ENCODE data around the gene TMCO4. TPM values are rescaled to one million over a fixed set of nuclear protein-coding genes. Genes with fewer than 3 reads are reported as not detected.

Gene TMCO4
- total and polyA plus RNA-seq, 2 donors (not counting 3 experiments of a cell fraction or from before 2014, with no cell fraction given): 7.6 to 10.3 TPM

- DNase-seq (ENCODE audit: low read depth, low spot score) (no peak), FAIRE-seq (no peak)
- Histone ChIP-seq H2AFZ (ENCODE audit: low read depth, low read length) (no peak overlapping the region), H3K4me3 (replicated peaks in 1 of 3; ENCODE audit: insufficient read depth in 1 of 3, low read depth in 1 of 3, low read length in 3 of 3) (no peak overlapping the region), H3K4me2 (ENCODE audit: insufficient read depth, low read length) (no peak overlapping the region), H3K36me3 (ENCODE audit: control insufficient read depth in 2 of 2, extremely low read depth in 1 of 2, insufficient read depth in 2 of 2, low read length in 2 of 2) (no peaks in the 10 kb centered on the region), H3K9ac (replicated peaks; ENCODE audit: extremely low read depth, insufficient read depth, low read length) (no peak overlapping the region), H3K79me2 (ENCODE audit: control insufficient read depth, insufficient read depth, low read length) (no peaks in the 10 kb centered on the region), H3K27me3 (ENCODE audit: control insufficient read depth in 2 of 2, insufficient read depth in 2 of 2, low read length in 2 of 2) (peaks cover 0 to 3% of the 10 kb centered on the region in 2 experiments), H3K9me3 (replicated peaks; ENCODE audit: control insufficient read depth, insufficient read depth, low read length) (no peaks in the 10 kb centered on the region), H4K20me1 (replicated peaks; ENCODE audit: control insufficient read depth, extremely low read depth, insufficient read depth, low read length) (no peaks in the 10 kb centered on the region), H3K9me1 (replicated peaks; ENCODE audit: control insufficient read depth, extremely low read depth, insufficient read depth, low read length) (no peaks in the 10 kb centered on the region), H3K4me1 (ENCODE audit: control insufficient read depth, extremely low read depth, insufficient read depth, low read length) (no peaks in the 10 kb centered on the region), H3K27ac (ENCODE audit: insufficient read depth, low read depth, low read length) (no peak overlapping the region)
- POLR2A ChIA-PET: no interaction called here
- dilution Hi-C loops (cut with MboI; ENCODE audit: extremely low pct_ligation_motif_present, low sequenced_read_pairs): no loop called here
- intact Hi-C loops (cut with micrococcal nuclease): no loop called here
- CTCF ChIA-PET: no interaction called here
- TF ChIP-seq FOS (IDR thresholded peaks at IDR 0.05; ENCODE audit: borderline replicate concordance, insufficient read depth, low read length): no peak
- TF ChIP-seq POLR2AphosphoS5 (IDR thresholded peaks at IDR 0.05; ENCODE audit: insufficient read depth, low read depth, low read length): no peak
- BruUV-seq (replicated peaks): no TSS peak
Observed at GRCh38 chr1:19828546-19828945, 28.8 kb upstream of the TMCO4 start.

- H3K4me2 ChIP-seq (ENCODE audit: insufficient read depth, low read length): no peak overlapping the region
- TF ChIP-seq FOS (IDR thresholded peaks at IDR 0.05; ENCODE audit: borderline replicate concordance, insufficient read depth, low read length) (no peak), EZH2 (IDR thresholded peaks at IDR 0.05; ENCODE audit: borderline replicate concordance, low read depth, low read length, severe bottlenecking) (no peak), JUN (IDR thresholded peaks at IDR 0.05; ENCODE audit: borderline replicate concordance, insufficient read depth, insufficient read length, low read depth) (no peak), MAX (IDR thresholded peaks at IDR 0.05; ENCODE audit: insufficient read depth, insufficient read length) (no peak), POLR2AphosphoS5 (IDR thresholded peaks at IDR 0.05; ENCODE audit: insufficient read depth, low read depth, low read length) (no peak), POLR2A (IDR thresholded peaks at IDR 0.05; ENCODE audit: low read depth, low read length) (no peak), MYC (IDR thresholded peaks at IDR 0.05; ENCODE audit: low read depth, low read length) (no peak), GATA2 (IDR thresholded peaks at IDR 0.05; ENCODE audit: insufficient read depth, insufficient read length, low read depth, low read length) (no peak)
- TF ChIP-seq, protein P1, sequence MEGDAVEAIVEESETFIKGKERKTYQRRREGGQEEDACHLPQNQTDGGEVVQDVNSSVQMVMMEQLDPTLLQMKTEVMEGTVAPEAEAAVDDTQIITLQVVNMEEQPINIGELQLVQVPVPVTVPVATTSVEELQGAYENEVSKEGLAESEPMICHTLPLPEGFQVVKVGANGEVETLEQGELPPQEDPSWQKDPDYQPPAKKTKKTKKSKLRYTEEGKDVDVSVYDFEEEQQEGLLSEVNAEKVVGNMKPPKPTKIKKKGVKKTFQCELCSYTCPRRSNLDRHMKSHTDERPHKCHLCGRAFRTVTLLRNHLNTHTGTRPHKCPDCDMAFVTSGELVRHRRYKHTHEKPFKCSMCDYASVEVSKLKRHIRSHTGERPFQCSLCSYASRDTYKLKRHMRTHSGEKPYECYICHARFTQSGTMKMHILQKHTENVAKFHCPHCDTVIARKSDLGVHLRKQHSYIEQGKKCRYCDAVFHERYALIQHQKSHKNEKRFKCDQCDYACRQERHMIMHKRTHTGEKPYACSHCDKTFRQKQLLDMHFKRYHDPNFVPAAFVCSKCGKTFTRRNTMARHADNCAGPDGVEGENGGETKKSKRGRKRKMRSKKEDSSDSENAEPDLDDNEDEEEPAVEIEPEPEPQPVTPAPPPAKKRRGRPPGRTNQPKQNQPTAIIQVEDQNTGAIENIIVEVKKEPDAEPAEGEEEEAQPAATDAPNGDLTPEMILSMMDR (IDR thresholded peaks at IDR 0.05; ENCODE audit: extremely low read depth in 1 of 2, insufficient read depth in 1 of 2, low read depth in 1 of 2, low read length in 2 of 2): no peak
- no peak overlapping the region for H3K9ac ChIP-seq (replicated peaks; ENCODE audit: extremely low read depth, insufficient read depth, low read length)
- ChIA-PET CTCF (no interaction called here), POLR2A (no interaction called here)
- H2AFZ ChIP-seq (ENCODE audit: low read depth, low read length): no peak overlapping the region
- no TSS peak for BruUV-seq (replicated peaks)
- FAIRE-seq (no peak), DNase-seq (ENCODE audit: low read depth, low spot score) (no peak)
- H3K27ac ChIP-seq (ENCODE audit: insufficient read depth, low read depth, low read length): no peak overlapping the region
- no peaks in the 10 kb centered on the region for H3K4me1 ChIP-seq (ENCODE audit: control insufficient read depth, extremely low read depth, insufficient read depth, low read length)
- no peaks in the 10 kb centered on the region for H3K27me3 ChIP-seq (ENCODE audit: control insufficient read depth in 2 of 2, insufficient read depth in 2 of 2, low read length in 2 of 2)
- intact Hi-C loops (cut with micrococcal nuclease) (no loop called here), dilution Hi-C loops (cut with MboI; ENCODE audit: extremely low pct_ligation_motif_present, low sequenced_read_pairs) (no loop called here)
- H3K9me1 ChIP-seq (replicated peaks; ENCODE audit: control insufficient read depth, extremely low read depth, insufficient read depth, low read length): no peaks in the 10 kb centered on the region
- no peaks in the 10 kb centered on the region for H4K20me1 ChIP-seq (replicated peaks; ENCODE audit: control insufficient read depth, extremely low read depth, insufficient read depth, low read length)
- H3K36me3 ChIP-seq (ENCODE audit: control insufficient read depth in 2 of 2, extremely low read depth in 1 of 2, insufficient read depth in 2 of 2, low read length in 2 of 2): no peaks in the 10 kb centered on the region
- H3K9me3 ChIP-seq (replicated peaks; ENCODE audit: control insufficient read depth, insufficient read depth, low read length): no peaks in the 10 kb centered on the region
- H3K79me2 ChIP-seq (ENCODE audit: control insufficient read depth, insufficient read depth, low read length): no peaks in the 10 kb centered on the region
- H3K4me3 ChIP-seq (replicated peaks in 1 of 3; ENCODE audit: insufficient read depth in 1 of 3, low read depth in 1 of 3, low read length in 3 of 3): no peak overlapping the region
Observed at GRCh38 chr1:19825298-19825697, 25.6 kb upstream of the TMCO4 start.
